Natural killer cell (primary cell): ENCODE data around the gene CT47C1. TPM values are rescaled to one million over a fixed set of nuclear protein-coding genes. Genes with fewer than 3 reads are reported as not detected.

Experiments
- ATAC-seq, 3 donors: fragments of 150-1000 bp in 2 of 3; fragments of 200-7000 bp in 1 of 3; cut with Tn5 transposase; 1 replicate in 1 of 3; 2 replicates in 2 of 3; pipeline ENCODE4 v1.10.0; 2021; ENCODE audit warnings: mild to moderate bottlenecking in 2 of 3, moderate library complexity in 2 of 3
- DNase-seq, 2 donors: peaks; one replicate each; pipeline versions ENCODE4 v3.0.0 to v3.0.0-alpha.2; 2013 to 2021; ENCODE audit warnings: mixed read lengths in 1 of 2
- H3K27ac ChIP-seq: one replicate; pipeline ENCODE4 v1.5.1; 2013; ENCODE audit warnings: mild to moderate bottlenecking, low read length
- H3K27me3 ChIP-seq: one replicate; pipeline ENCODE4 v1.6.1; 2013; ENCODE audit warnings: low read length; ENCODE audit not compliant: control insufficient read depth, insufficient read depth
- H3K36me3 ChIP-seq: one replicate; pipeline ENCODE4 v1.6.1; 2013; ENCODE audit warnings: low read length; ENCODE audit not compliant: control insufficient read depth, insufficient read depth
- H3K4me1 ChIP-seq: one replicate; pipeline ENCODE4 v1.6.1; 2013; ENCODE audit warnings: low read length; ENCODE audit not compliant: control insufficient read depth, insufficient read depth
- H3K4me3 ChIP-seq: one replicate; pipeline ENCODE4 v1.5.1; 2013; ENCODE audit warnings: low read length
- H3K9me3 ChIP-seq: one replicate; pipeline ENCODE4 v1.6.1; 2013; ENCODE audit warnings: low read length; ENCODE audit not compliant: control insufficient read depth, insufficient read depth
- H3K27ac Mint-ChIP-seq, 2 donors: one replicate each; pipeline ENCODE4 v1.8.0; 2022; ENCODE audit warnings: mild to moderate bottlenecking in 2 of 2, mixed read lengths in 2 of 2, moderate library complexity in 1 of 2
- H3K27me3 Mint-ChIP-seq, 2 donors: one replicate each; pipeline ENCODE4 v1.8.0; 2022; ENCODE audit warnings: low read depth in 2 of 2, mixed read lengths in 2 of 2
- H3K36me3 Mint-ChIP-seq: one replicate; pipeline ENCODE4 v1.8.0; 2022; ENCODE audit warnings: mixed read lengths
- H3K4me1 Mint-ChIP-seq, 2 donors: one replicate each; pipeline ENCODE4 v1.8.0; 2022; ENCODE audit warnings: mixed read lengths in 2 of 2
- H3K4me3 Mint-ChIP-seq: one replicate; pipeline ENCODE4 v1.8.0; 2022; ENCODE audit warnings: mild to moderate bottlenecking, moderate library complexity, mixed read lengths
- H3K9me3 Mint-ChIP-seq, 2 donors: one replicate each; pipeline ENCODE4 v1.8.0; 2022; ENCODE audit warnings: mixed read lengths in 2 of 2
- WGBS: methylation state at CpG from one replicate; pipeline ENCODE4 v1.1.7; 2013; ENCODE audit warnings: missing lambda C conversion rate; ENCODE audit not compliant: insufficient coverage; 5-methylcytosine and 5-hydroxymethylcytosine counted together
- intact Hi-C: fragments of 100-400 bp; cut with micrococcal nuclease; formaldehyde crosslinking; loops from one replicate; pipeline ENCODE4 v1.14.2; 2022
- total RNA-seq, 4 donors: library from RNA; stranded (reverse); fragments of 120-200 nt in 1 of 4; gene quantifications; one replicate each; pipeline versions ENCODE4 v1.2.3 to v1.2.4, GENCODE V29; 2013 to 2022
- TF ChIP-seq, protein P1 (sequence below): fragments of 200-600 bp; IDR thresholded peaks from one replicate; pipeline ENCODE4 v1.8.0; 2022; ENCODE audit warnings: antibody characterized with exemption

CT47C1 gene
- total RNA-seq, 3 donors from 2014 or later (not counting 1 experiment from before 2014, with no cell fraction given): not detected

DNA sequence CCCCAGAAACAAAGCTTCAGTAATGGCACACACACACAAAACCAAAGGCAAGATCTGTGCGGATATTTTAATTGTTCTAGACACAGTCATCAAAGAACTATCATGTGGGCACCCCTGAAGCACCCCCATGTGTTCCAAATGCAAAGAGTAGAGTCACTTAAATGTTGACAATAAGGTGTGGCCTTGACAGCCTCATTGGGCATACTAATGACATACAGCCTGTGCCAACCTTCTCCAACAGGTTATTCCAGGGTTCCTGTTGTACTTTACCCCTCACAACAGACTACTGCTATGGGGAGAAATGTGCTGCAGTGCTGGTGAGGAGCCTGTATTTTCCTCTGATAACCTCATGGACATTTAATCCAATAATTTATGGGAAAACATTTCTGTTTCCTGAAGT lies 29.8 kb upstream of the CT47C1 start:
- Mint-ChIP-seq H3K9me3 (no peaks in the 10 kb centered on the region), H3K36me3 (no peaks in the 10 kb centered on the region), H3K4me3 (no peak overlapping the region), H3K27ac (no peak overlapping the region), H3K4me1 (no peaks in the 10 kb centered on the region), H3K27me3 (peaks cover 2 to 8% of the 10 kb centered on the region in 2 donors)
- WGBS: no CpG with 5 or more reads among the region's 1 CpG
- no peak for DNase-seq
- ATAC-seq: no peak
- Histone ChIP-seq H3K9me3 (no peaks in the 10 kb centered on the region), H3K27me3 (no peaks in the 10 kb centered on the region), H3K27ac (no peak overlapping the region), H3K36me3 (no peaks in the 10 kb centered on the region), H3K4me3 (no peak overlapping the region), H3K4me1 (no peaks in the 10 kb centered on the region)
- TF ChIP-seq, protein P1, sequence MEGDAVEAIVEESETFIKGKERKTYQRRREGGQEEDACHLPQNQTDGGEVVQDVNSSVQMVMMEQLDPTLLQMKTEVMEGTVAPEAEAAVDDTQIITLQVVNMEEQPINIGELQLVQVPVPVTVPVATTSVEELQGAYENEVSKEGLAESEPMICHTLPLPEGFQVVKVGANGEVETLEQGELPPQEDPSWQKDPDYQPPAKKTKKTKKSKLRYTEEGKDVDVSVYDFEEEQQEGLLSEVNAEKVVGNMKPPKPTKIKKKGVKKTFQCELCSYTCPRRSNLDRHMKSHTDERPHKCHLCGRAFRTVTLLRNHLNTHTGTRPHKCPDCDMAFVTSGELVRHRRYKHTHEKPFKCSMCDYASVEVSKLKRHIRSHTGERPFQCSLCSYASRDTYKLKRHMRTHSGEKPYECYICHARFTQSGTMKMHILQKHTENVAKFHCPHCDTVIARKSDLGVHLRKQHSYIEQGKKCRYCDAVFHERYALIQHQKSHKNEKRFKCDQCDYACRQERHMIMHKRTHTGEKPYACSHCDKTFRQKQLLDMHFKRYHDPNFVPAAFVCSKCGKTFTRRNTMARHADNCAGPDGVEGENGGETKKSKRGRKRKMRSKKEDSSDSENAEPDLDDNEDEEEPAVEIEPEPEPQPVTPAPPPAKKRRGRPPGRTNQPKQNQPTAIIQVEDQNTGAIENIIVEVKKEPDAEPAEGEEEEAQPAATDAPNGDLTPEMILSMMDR: no peak
- intact Hi-C loops: no loop called here

DNA sequence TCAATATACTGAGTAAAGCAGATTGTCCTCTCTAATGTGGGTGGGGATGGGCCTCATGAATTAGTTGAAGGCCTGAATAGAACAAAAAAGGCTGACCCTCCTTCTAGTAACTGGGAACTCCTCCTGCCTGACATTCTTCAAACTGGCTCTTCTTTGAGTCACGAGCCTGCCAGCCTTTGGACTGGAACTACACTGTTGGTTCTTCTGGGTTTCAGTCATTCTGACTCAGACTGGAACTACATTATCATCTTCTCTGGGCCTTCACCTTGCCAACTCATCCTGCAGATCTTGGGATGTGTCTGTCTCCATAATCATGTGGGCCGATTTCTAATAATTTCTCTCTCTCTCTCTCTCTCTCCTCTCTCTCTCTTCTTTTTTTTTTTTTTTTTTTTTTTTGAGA lies 26.9 kb upstream of the CT47C1 start:
- Histone ChIP-seq H3K27ac (no peak overlapping the region), H3K4me1 (no peaks in the 10 kb centered on the region), H3K4me3 (no peak overlapping the region), H3K9me3 (no peaks in the 10 kb centered on the region), H3K36me3 (no peaks in the 10 kb centered on the region), H3K27me3 (no peaks in the 10 kb centered on the region)
- TF ChIP-seq, protein P1: no peak
- Mint-ChIP-seq H3K4me3 (no peak overlapping the region), H3K27ac (no peak overlapping the region), H3K36me3 (no peaks in the 10 kb centered on the region), H3K4me1 (no peaks in the 10 kb centered on the region), H3K9me3 (no peaks in the 10 kb centered on the region), H3K27me3 (peaks cover 2 to 21% of the 10 kb centered on the region in 2 donors)
- no peak for DNase-seq
- no peak for ATAC-seq
- 74% methylated on average over 2 of the region's 2 CpGs for WGBS
- intact Hi-C loops: no loop called here

DNA sequence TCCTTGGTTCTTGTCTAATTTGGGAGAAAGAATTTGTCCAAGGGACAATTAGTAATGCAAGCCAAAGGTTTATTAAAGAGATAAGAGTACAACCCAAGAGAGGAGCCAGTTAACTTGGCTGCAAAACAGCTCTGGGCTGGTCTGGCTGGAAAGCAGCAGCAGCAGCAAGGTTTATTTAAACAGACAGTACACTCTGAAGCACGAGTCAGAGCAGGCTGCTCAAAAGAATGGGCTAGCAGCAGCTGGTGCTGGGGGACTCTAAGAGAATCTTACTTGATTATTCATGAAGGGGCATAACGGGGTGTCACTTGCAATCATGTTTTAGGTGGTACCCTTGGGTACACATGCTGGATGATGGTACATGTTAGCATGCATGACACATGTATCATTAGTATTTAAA lies 17.1 kb upstream of the CT47C1 start:
- H3K9me3 ChIP-seq: no peaks in the 10 kb centered on the region
- DNase-seq (no peak), ATAC-seq (no peak)
- H3K9me3 Mint-ChIP-seq: no peaks in the 10 kb centered on the region
- H3K36me3 Mint-ChIP-seq: no peaks in the 10 kb centered on the region
- no peaks in the 10 kb centered on the region for H3K4me1 Mint-ChIP-seq
- TF ChIP-seq, protein P1: no peak
- H3K36me3 ChIP-seq: no peaks in the 10 kb centered on the region
- H3K27ac ChIP-seq: no peak overlapping the region
- H3K4me3 Mint-ChIP-seq: no peak overlapping the region
- peaks cover 0 to 35% of the 10 kb centered on the region in 2 donors for H3K27me3 Mint-ChIP-seq
- H3K27ac Mint-ChIP-seq: no peak overlapping the region
- WGBS: 81% methylated on average over 1 of the region's 2 CpGs
- H3K4me3 ChIP-seq: no peak overlapping the region
- no peaks in the 10 kb centered on the region for H3K4me1 ChIP-seq
- no peaks in the 10 kb centered on the region for H3K27me3 ChIP-seq
- intact Hi-C loops: no loop called here

DNA sequence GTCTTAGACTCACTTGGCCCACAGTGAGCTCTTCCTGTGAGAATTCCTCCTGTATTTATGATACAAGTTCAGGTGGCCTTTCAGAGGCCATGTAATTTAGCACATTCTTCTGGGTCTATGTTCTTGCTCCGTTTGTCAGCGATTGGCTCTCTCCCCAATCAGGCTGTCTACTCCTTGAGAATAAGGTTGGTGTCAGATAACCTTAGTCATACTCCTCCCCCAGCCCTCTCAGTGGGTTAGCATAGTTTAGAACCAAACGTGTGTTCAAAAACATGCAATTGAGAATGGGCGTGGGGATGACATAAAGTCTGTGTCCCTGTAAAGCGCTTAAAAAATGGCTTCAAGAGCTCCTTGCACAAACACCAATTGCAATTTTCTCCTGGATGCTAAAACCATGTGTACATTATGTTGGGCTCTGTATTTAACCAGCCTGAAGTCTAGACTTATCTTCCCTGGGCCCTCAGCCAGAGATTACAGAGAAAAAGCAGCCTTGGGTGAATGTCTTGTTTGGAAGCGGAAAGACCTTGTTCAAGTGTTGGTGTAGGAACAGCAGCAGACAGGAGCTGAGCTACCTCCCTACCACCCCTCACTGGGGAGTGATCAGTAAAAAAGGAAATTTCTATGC lies 9.9 kb upstream of the CT47C1 start:
- no peaks in the 10 kb centered on the region for H3K36me3 ChIP-seq
- no peak overlapping the region for H3K4me3 Mint-ChIP-seq
- H3K4me1 Mint-ChIP-seq: no peaks in the 10 kb centered on the region
- no peak overlapping the region for H3K27ac Mint-ChIP-seq
- no peak for ATAC-seq
- TF ChIP-seq, protein P1: no peak
- no peak for DNase-seq
- intact Hi-C loops: no loop called here
- H3K27me3 ChIP-seq: no peaks in the 10 kb centered on the region
- H3K4me3 ChIP-seq: no peak overlapping the region
- WGBS: 85% methylated on average over 5 of the region's 6 CpGs
- no peak overlapping the region for H3K27ac ChIP-seq
- no peaks in the 10 kb centered on the region for H3K36me3 Mint-ChIP-seq
- no peaks in the 10 kb centered on the region for H3K9me3 Mint-ChIP-seq
- peaks cover 2 to 20% of the 10 kb centered on the region in 2 donors for H3K27me3 Mint-ChIP-seq
- H3K9me3 ChIP-seq: no peaks in the 10 kb centered on the region
- no peaks in the 10 kb centered on the region for H3K4me1 ChIP-seq
